Endothelial cell of umbilical vein (primary cell): ENCODE measurements around the gene EYS. TPM values are rescaled to one million over a fixed set of nuclear protein-coding genes. Genes with fewer than 3 reads are reported as not detected.

Source experiments
- BruUV-seq: library from RNA; stranded (reverse); fragments of 400-500 nt; replicated peaks from 2 replicates; lab custom pipeline; 2021; lab: Mats Ljungman, UMichigan
- CTCF ChIA-PET: fragments of 300-600, 350-600 bp; sonication (Branson Sonifier 250); formaldehyde crosslinking; loops from one replicate; lab custom pipeline; 2021; ENCODE audit warnings: antibody characterized with exemption, inconsistent platforms; lab: Charles Lee
- POLR2A ChIA-PET: fragments of 300-600, 350-600 bp; sonication (Branson Sonifier 250); formaldehyde crosslinking; loops from one replicate; lab custom pipeline; 2021; ENCODE audit warnings: antibody characterized with exemption, inconsistent platforms; lab: Charles Lee
- DNase-seq: peaks from one replicate; pipeline ENCODE4 v3.0.0-alpha.2; 2011; ENCODE audit warnings: low read depth, low spot score
- FAIRE-seq: peaks from 2 replicates; lab custom pipeline; 2011; peaks lifted over from hg19 to GRCh38; lab: Jason Lieb, UNC
- H2AFZ ChIP-seq: 2 replicates; pipeline ENCODE4 v1.6.0; 2012; ENCODE audit warnings: low read depth, low read length, control low read depth, inconsistent platforms
- H3K27ac ChIP-seq: 2 replicates; pipeline ENCODE4 v1.5.1; 2011; ENCODE audit warnings: low read depth, mild to moderate bottlenecking, control low read depth, low read length, moderate library complexity; ENCODE audit not compliant: insufficient read depth
- H3K27me3 ChIP-seq, 2 experiments: 2 replicates each; pipeline versions ENCODE4 v1.6.0 to v1.6.1; 2011; ENCODE audit warnings: low read length in 2 of 2, mixed read lengths in 1 of 2; ENCODE audit not compliant: control insufficient read depth in 2 of 2, insufficient read depth in 2 of 2
- H3K36me3 ChIP-seq, 2 experiments: 2 replicates in 1 of 2; 3 replicates in 1 of 2; pipeline ENCODE4 v1.5.1; 2011; ENCODE audit warnings: low read length in 2 of 2, mild to moderate bottlenecking in 1 of 2, moderate library complexity in 1 of 2; ENCODE audit not compliant: control insufficient read depth in 2 of 2, insufficient read depth in 2 of 2; ENCODE audit errors: extremely low read depth in 1 of 2
- H3K4me1 ChIP-seq: 3 replicates; pipeline ENCODE4 v1.5.1; 2011; ENCODE audit warnings: mild to moderate bottlenecking, low read length; ENCODE audit not compliant: control insufficient read depth, insufficient read depth; ENCODE audit errors: extremely low read depth
- H3K4me2 ChIP-seq: 2 replicates; pipeline ENCODE4 v1.6.1; 2011; ENCODE audit warnings: low read length, control low read depth, mixed read lengths; ENCODE audit not compliant: insufficient read depth
- H3K4me3 ChIP-seq, 3 experiments: fragments of 200-600 bp in 1 of 3; sonication (generic), shearing (Covaris generic) in 1 of 3; replicated peaks in 1 of 3; 2 replicates each; pipeline ENCODE4 v1.5.1; 2011 to 2016; ENCODE audit warnings: control low read depth in 3 of 3, low read length in 3 of 3, mild to moderate bottlenecking in 2 of 3, inconsistent platforms in 1 of 3, low read depth in 1 of 3, moderate library complexity in 1 of 3; ENCODE audit not compliant: insufficient read depth in 1 of 3
- H3K79me2 ChIP-seq: 2 replicates; pipeline ENCODE4 v1.6.0; 2012; ENCODE audit warnings: low read length, inconsistent platforms; ENCODE audit not compliant: control insufficient read depth, insufficient read depth
- H3K9ac ChIP-seq: replicated peaks from 2 replicates; pipeline ENCODE3; 2011; ENCODE audit warnings: low read length, control low read depth; ENCODE audit not compliant: insufficient read depth; ENCODE audit errors: extremely low read depth
- H3K9me1 ChIP-seq: replicated peaks from 3 replicates; pipeline ENCODE4 v1.6.0; 2011; ENCODE audit warnings: mild to moderate bottlenecking, low read length; ENCODE audit not compliant: control insufficient read depth, insufficient read depth; ENCODE audit errors: extremely low read depth
- H3K9me3 ChIP-seq: replicated peaks from 2 replicates; pipeline ENCODE4 v1.5.1; 2012; ENCODE audit warnings: low read length, inconsistent platforms; ENCODE audit not compliant: control insufficient read depth, insufficient read depth
- H4K20me1 ChIP-seq: replicated peaks from 2 replicates; pipeline ENCODE3; 2011; ENCODE audit warnings: mild to moderate bottlenecking, low read length; ENCODE audit not compliant: control insufficient read depth, insufficient read depth; ENCODE audit errors: extremely low read depth
- CTCF ChIP-seq, 2 donors: IDR thresholded peaks; 1 replicate in 1 of 2; 2 replicates in 1 of 2; pipeline ENCODE4 v1.5.1; 2011; ENCODE audit warnings: low read length in 2 of 2, mild to moderate bottlenecking in 2 of 2, moderate library complexity in 2 of 2, control low read depth in 1 of 2, inconsistent platforms in 1 of 2, low read depth in 1 of 2; ENCODE audit not compliant: insufficient read depth in 1 of 2; ENCODE audit errors: extremely low read depth in 1 of 2
- EZH2 ChIP-seq: IDR thresholded peaks from 2 replicates; pipeline ENCODE4 v1.6.1; 2012; ENCODE audit warnings: borderline replicate concordance, low read depth, mild to moderate bottlenecking, moderate library complexity, low read length, inconsistent platforms; ENCODE audit not compliant: severe bottlenecking
- FOS ChIP-seq: IDR thresholded peaks from 2 replicates; pipeline ENCODE4 v1.6.1; 2011; ENCODE audit warnings: mild to moderate bottlenecking, low read length, moderate library complexity, borderline replicate concordance; ENCODE audit not compliant: insufficient read depth
- GATA2 ChIP-seq: IDR thresholded peaks from 2 replicates; pipeline ENCODE4 v1.7.0; 2011; ENCODE audit warnings: low read depth, mild to moderate bottlenecking, moderate library complexity, mixed read lengths, low read length; ENCODE audit not compliant: insufficient read length, insufficient read depth
- JUN ChIP-seq: IDR thresholded peaks from 2 replicates; pipeline ENCODE4 v1.6.1; 2011; ENCODE audit warnings: borderline replicate concordance, low read depth; ENCODE audit not compliant: insufficient read length, insufficient read depth
- MAX ChIP-seq: IDR thresholded peaks from 2 replicates; pipeline ENCODE4 v1.6.1; 2011; ENCODE audit not compliant: insufficient read depth, insufficient read length
- MYC ChIP-seq: IDR thresholded peaks from one replicate; pipeline ENCODE4 v1.6.1; 2011; ENCODE audit warnings: mild to moderate bottlenecking, low read depth, low read length
- POLR2A ChIP-seq: IDR thresholded peaks from 2 replicates; pipeline ENCODE4 v1.6.1; 2012; ENCODE audit warnings: low read depth, mild to moderate bottlenecking, control low read depth, low read length
- POLR2AphosphoS5 ChIP-seq: IDR thresholded peaks from 2 replicates; pipeline ENCODE4 v1.6.1; 2012; ENCODE audit warnings: low read depth, mild to moderate bottlenecking, control low read depth, low read length, moderate library complexity; ENCODE audit not compliant: insufficient read depth
- dilution Hi-C: fragments of 300-500 bp; cut with MboI; formaldehyde crosslinking; loops from one replicate; pipeline ENCODE4 v1.15.0; 2019; ENCODE audit warnings: low sequenced_read_pairs; ENCODE audit not compliant: extremely low pct_ligation_motif_present
- intact Hi-C: fragments of 100-400 bp; cut with micrococcal nuclease; formaldehyde crosslinking; loops from one replicate; pipeline ENCODE4 v1.10.0; 2022
- polyA plus RNA-seq, 4 experiments: library from polyadenylated mRNA; depleted of rRNA in 3 of 4; stranded (reverse) in 3 of 4; unstranded in 1 of 4; fragments of >200 nt; gene quantifications; 2 replicates each; pipeline versions ENCODE4 v1.2.1 to v1.2.3, GENCODE V29; 2011 to 2012; ENCODE audit warnings: missing spikeins in 1 of 4
- total RNA-seq: library from RNA; stranded (reverse); gene quantifications from 2 replicates; pipeline ENCODE4 v1.2.3, GENCODE V29; 2021

EYS gene
- total and polyA plus RNA-seq, 2 donors (not counting 3 experiments of a cell fraction or from before 2014, with no cell fraction given), result 0.01 to 0.27 TPM

GRCh38 chr6:64310214-64310613 lies 1396.8 kb downstream of the EYS start:
- no peak for TF ChIP-seq MAX
- TF ChIP-seq FOS, result no peak
- no peak for TF ChIP-seq POLR2A
- no peak for TF ChIP-seq JUN
- TF ChIP-seq MYC, result no peak
- no peak for TF ChIP-seq POLR2AphosphoS5
- TF ChIP-seq GATA2, result no peak
- no peak for TF ChIP-seq EZH2
- TF ChIP-seq CTCF (IDR thresholded peaks at IDR 0.05; ENCODE audit: extremely low read depth in 1 of 2, insufficient read depth in 1 of 2, low read depth in 1 of 2, low read length in 2 of 2), result no peak
- Histone ChIP-seq H3K4me2 (no peak overlapping the region), H3K4me1 (no peaks in the 10 kb centered on the region), H4K20me1 (no peaks in the 10 kb centered on the region), H2AFZ (no peak overlapping the region), H3K9me3 (no peaks in the 10 kb centered on the region), H3K9ac (no peak overlapping the region), H3K9me1 (no peaks in the 10 kb centered on the region), H3K27ac (no peak overlapping the region), H3K4me3 (no peak overlapping the region), H3K36me3 (no peaks in the 10 kb centered on the region), H3K79me2 (no peaks in the 10 kb centered on the region), H3K27me3 (no peaks in the 10 kb centered on the region)
- no TSS peak for BruUV-seq
- ChIA-PET CTCF (no interaction called here), POLR2A (no interaction called here)
- DNase-seq (no peak), FAIRE-seq (no peak)
- intact Hi-C loops (no loop called here), dilution Hi-C loops (no loop called here)
